WERI-Rb-1 (cell line): ENCODE measurements around the gene CD27.

Source experiments
- DNase-seq: peaks from one replicate; pipeline ENCODE4 v3.0.0-alpha.2; 2020
- H3K27ac ChIP-seq: fragments of 250-450 bp; sonication (Bioruptor Pico); 2 replicates; pipeline ENCODE4 v1.5.1; 2020; ENCODE audit warnings: mild to moderate bottlenecking, moderate library complexity
- H3K27me3 ChIP-seq: fragments of 250-450 bp; sonication (Bioruptor Pico); 2 replicates; pipeline ENCODE4 v1.5.1; 2021; ENCODE audit warnings: mild to moderate bottlenecking, low read depth, moderate library complexity; ENCODE audit not compliant: insufficient read depth, severe bottlenecking
- H3K36me3 ChIP-seq: fragments of 250-450 bp; sonication (Bioruptor Pico); 2 replicates; pipeline ENCODE4 v1.5.1; 2020; ENCODE audit warnings: mild to moderate bottlenecking, moderate library complexity
- H3K4me3 ChIP-seq: 2 replicates; pipeline ENCODE4 v1.5.1; 2011; ENCODE audit warnings: low read depth, mild to moderate bottlenecking, control low read depth, low read length
- H3K9me3 ChIP-seq: fragments of 250-450 bp; sonication (Bioruptor Pico); 2 replicates; pipeline ENCODE4 v1.5.1; 2021; ENCODE audit warnings: mild to moderate bottlenecking, moderate library complexity; ENCODE audit not compliant: severe bottlenecking
- CTCF ChIP-seq: IDR thresholded peaks from 2 replicates; pipeline ENCODE4 v1.5.1; 2011; ENCODE audit warnings: low read depth, mild to moderate bottlenecking, control low read depth, inconsistent platforms, low read length

Gene CD27

GRCh38 chr12:6444704-6445688 lies at the start of gene CD27:
TSS of gene CD27 (plus strand) at chr12:6444955. CDS start at chr12:6445096, 141 bp downstream.
- H3K4me3 ChIP-seq: no peak within 1 kb of the TSS
- peaks cover 2% of the 10 kb centered on the region; the same call in 1 of the 2 replicates for H3K36me3 ChIP-seq
- TF ChIP-seq CTCF: no peak
- DNase-seq: no peak
- H3K27ac ChIP-seq: no peak within 1 kb of the TSS
- H3K27me3 ChIP-seq: no peaks in the 10 kb centered on the region
- no peaks in the 10 kb centered on the region for H3K9me3 ChIP-seq

- TF ChIP-seq CTCF: no peak
- Histone ChIP-seq H3K27me3 (no peaks in the 10 kb centered on the region), H3K27ac (no peak overlapping the region), H3K36me3 (no peaks in the 10 kb centered on the region), H3K9me3 (peaks cover 3% of the 10 kb centered on the region), H3K4me3 (no peak overlapping the region)
- DNase-seq: no peak
These were observed 48.7 kb upstream of the CD27 start for GRCh38 chr12:6396031-6396430.

GRCh38 chr12:6399884-6400644 lies 44.7 kb upstream of the CD27 start:
- DNase-seq: no peak
- H3K9me3 ChIP-seq: no peaks in the 10 kb centered on the region
- no peak for TF ChIP-seq CTCF
- no peak overlapping the region for H3K27ac ChIP-seq
- H3K4me3 ChIP-seq: no peak overlapping the region
- no peaks in the 10 kb centered on the region for H3K27me3 ChIP-seq
- no peaks in the 10 kb centered on the region for H3K36me3 ChIP-seq

- H3K27me3 ChIP-seq: no peaks in the 10 kb centered on the region
- no peak overlapping the region for H3K4me3 ChIP-seq
- H3K27ac ChIP-seq: no peak overlapping the region
- no peak for DNase-seq
- TF ChIP-seq CTCF: no peak
- no peaks in the 10 kb centered on the region for H3K36me3 ChIP-seq
- no peaks in the 10 kb centered on the region for H3K9me3 ChIP-seq
These were observed 40.4 kb upstream of the CD27 start for GRCh38 chr12:6404390-6404789.

- Histone ChIP-seq H3K36me3 (no peaks in the 10 kb centered on the region), H3K9me3 (no peaks in the 10 kb centered on the region), H3K4me3 (no peak overlapping the region), H3K27ac (no peak overlapping the region), H3K27me3 (no peaks in the 10 kb centered on the region)
- DNase-seq: no peak
- no peak for TF ChIP-seq CTCF
These were observed 38.8 kb upstream of the CD27 start for GRCh38 chr12:6405963-6406362.
